ENCODE results near the gene HSDL2. TPM values are rescaled to one million over a fixed set of nuclear protein-coding genes. Genes with fewer than 3 reads are reported as not detected.

The HSDL2 gene
- total and polyA plus RNA-seq, 8 donors, result 9.4 to 20.4 (median 14.1) TPM

GRCh38 chr9:112433499-112434392 lies 53.8 kb downstream of the HSDL2 start:
- intact Hi-C loops (cut with DNase I), result no loop called here
- FAIRE-seq (no peak), DNase-seq (no peak), ATAC-seq (no peak)
- TF ChIP-seq CTCF (IDR thresholded peaks at IDR 0.05), result no peak
- Histone ChIP-seq H3K27me3 (no peaks in the 10 kb centered on the region), H3K9me3 (no peaks in the 10 kb centered on the region), H3K4me1 (no peaks in the 10 kb centered on the region), H3K36me3 (no peaks in the 10 kb centered on the region), H3K4me3 (no peak overlapping the region), H3K27ac (no peak overlapping the region)
- 92 to 93% methylated on average over 5 of the region's 5 CpGs for WGBS, 2 donors

GRCh38 chr9:112434487-112434886 lies 54.6 kb downstream of the HSDL2 start:
- no peaks in the 10 kb centered on the region for H3K9me3 ChIP-seq
- ATAC-seq, result no peak
- no peak for DNase-seq
- no peaks in the 10 kb centered on the region for H3K36me3 ChIP-seq
- FAIRE-seq, result no peak
- no peak for TF ChIP-seq CTCF (IDR thresholded peaks at IDR 0.05)
- intact Hi-C loops (cut with DNase I), result no loop called here
- H3K27me3 ChIP-seq, result no peaks in the 10 kb centered on the region
- H3K4me3 ChIP-seq, result no peak overlapping the region
- H3K27ac ChIP-seq, result no peak overlapping the region
- WGBS, 2 donors, result 98 to 100% methylated on average over 1 of the region's 1 CpG
- no peaks in the 10 kb centered on the region for H3K4me1 ChIP-seq

DNA sequence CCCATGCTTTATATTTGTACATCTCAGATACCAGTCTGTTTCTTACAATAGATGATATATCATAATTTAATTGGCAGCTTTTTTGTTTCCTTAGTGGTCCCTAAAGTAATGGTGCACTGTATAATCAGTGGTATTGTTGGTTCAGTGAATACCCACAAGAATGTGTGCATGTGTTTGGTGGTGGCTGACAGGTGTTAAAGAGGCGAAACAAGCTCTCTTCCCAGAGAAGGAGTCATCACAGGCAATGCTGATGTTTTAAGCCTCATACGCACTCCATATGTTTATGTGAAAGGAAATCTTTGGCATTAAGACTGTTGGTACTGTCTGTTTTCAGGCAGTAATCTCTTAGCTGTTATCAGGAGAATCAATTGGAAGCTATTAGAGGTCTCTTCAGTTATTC lies 57.5 kb downstream of the HSDL2 start:
- no peak overlapping the region for H3K27ac ChIP-seq
- H3K27me3 ChIP-seq, result no peaks in the 10 kb centered on the region
- no peaks in the 10 kb centered on the region for H3K4me1 ChIP-seq
- no peaks in the 10 kb centered on the region for H3K36me3 ChIP-seq
- ATAC-seq (no peak), DNase-seq (no peak), FAIRE-seq (no peak)
- WGBS, 2 donors, result 96 to 98% methylated on average over 2 of the region's 2 CpGs
- no peak for TF ChIP-seq CTCF (IDR thresholded peaks at IDR 0.05)
- intact Hi-C loops (cut with DNase I), result no loop called here
- H3K4me3 ChIP-seq, result no peak overlapping the region
- H3K9me3 ChIP-seq, result no peaks in the 10 kb centered on the region

DNA sequence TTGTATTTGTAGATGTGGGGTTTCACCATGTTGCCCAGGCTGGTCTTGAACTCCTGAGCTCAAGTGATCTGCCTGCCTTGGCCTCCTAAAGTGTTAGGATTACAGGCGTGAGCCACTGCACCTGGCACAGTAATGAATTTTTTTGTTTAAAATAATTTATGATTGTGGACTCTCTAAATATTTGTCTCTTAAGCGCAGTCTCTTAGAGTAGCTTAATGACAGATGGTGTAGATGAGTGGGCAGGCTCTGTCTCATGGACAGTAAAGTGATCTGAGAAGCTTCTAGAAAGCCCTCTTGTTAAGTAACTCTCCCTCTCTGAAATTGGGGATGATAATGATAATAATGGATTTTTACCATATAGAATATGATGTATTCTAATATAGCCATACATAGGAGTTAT lies 59.3 kb downstream of the HSDL2 start:
- H3K27ac ChIP-seq, result no peak overlapping the region
- no peaks in the 10 kb centered on the region for H3K4me1 ChIP-seq
- ATAC-seq, result peak in 2 of 4 donors; percentile 44 to 80
- no peak for DNase-seq
- no peaks in the 10 kb centered on the region for H3K36me3 ChIP-seq
- WGBS, 2 donors, result 69 to 70% methylated on average over 2 of the region's 2 CpGs
- H3K9me3 ChIP-seq, result no peaks in the 10 kb centered on the region
- intact Hi-C loops (cut with DNase I), result no loop called here
- TF ChIP-seq CTCF (IDR thresholded peaks at IDR 0.05), result no peak
- no peak for FAIRE-seq
- no peak overlapping the region for H3K4me3 ChIP-seq
- H3K27me3 ChIP-seq, result no peaks in the 10 kb centered on the region

DNA sequence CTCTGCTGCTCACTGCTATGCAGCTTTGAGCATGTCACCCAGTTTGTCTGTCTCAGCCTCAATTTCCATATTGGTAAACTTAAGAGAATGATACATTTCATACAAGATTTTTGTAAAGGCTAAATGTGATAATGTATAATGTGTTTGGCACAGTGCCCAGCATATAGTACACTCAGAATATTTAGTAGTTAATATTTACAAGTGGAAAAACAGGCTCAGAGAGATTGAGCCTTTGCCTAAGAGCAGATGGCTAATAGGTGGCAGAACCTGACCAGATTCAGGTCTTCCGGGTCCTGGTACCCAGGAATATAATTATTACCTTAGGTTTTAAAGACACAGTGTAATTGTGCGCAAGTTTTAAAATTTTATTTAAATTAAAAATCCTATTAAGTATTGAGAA lies 59.9 kb downstream of the HSDL2 start:
- DNase-seq, result no peak
- intact Hi-C loops (cut with DNase I), result no loop called here
- Histone ChIP-seq H3K27me3 (no peaks in the 10 kb centered on the region), H3K4me3 (no peak overlapping the region), H3K4me1 (no peaks in the 10 kb centered on the region), H3K9me3 (no peaks in the 10 kb centered on the region), H3K36me3 (no peaks in the 10 kb centered on the region), H3K27ac (no peak overlapping the region)
- peak in 3 of 4 donors; percentile 36 to 64 (median 63) for ATAC-seq
- 48 to 55% methylated on average over 2 of the region's 2 CpGs for WGBS, 2 donors
- FAIRE-seq, result no peak
- TF ChIP-seq CTCF (IDR thresholded peaks at IDR 0.05), result no peak

Measured in pancreas (tissue), 10 donors.